GM19372 (cell line): Measurements from ENCODE around the gene BABAM1.
A peak's percentile ranks its signal among the peaks of the same experiment; 100 is the strongest.

Source experiments
- ATAC-seq: cut with Tn5 transposase; IDR thresholded peaks from one replicate; pipeline ENCODE4 v1.9.1; 2021; ENCODE audit warnings: mild to moderate bottlenecking, low read depth, moderate library complexity; ENCODE audit not compliant: unreplicated experiment

Gene BABAM1

DNA sequence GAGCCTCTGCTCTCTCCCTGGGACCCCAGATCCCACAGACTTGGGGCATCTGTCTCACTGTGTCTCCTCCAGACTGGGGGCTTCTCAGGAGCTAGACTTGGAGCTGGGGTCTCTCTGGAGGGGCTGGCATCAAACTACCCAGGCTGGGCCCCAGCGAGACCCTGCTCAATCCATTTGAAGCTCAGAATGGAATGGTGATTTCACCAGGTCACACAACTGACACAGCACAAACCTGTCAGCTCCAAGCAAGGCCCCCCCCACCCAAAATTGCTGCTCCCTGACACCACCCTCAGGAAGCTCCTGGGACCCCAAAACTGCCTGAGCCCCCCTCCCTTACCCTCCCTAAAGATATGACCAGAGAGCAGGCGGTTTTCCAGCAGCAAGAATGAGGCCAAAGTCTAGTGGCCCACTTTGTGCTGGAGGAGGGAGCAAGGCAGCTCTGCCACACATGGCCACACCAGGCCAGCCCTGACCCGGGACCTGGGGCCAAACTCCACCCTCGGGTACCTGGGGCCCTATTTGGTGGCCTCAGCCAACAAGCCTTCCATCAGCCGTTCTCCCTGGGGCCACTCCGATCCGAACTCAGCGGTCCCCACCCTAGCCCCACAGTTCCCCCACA is 23.9 kb upstream of the BABAM1 start:
- ATAC-seq = no peak

DNA sequence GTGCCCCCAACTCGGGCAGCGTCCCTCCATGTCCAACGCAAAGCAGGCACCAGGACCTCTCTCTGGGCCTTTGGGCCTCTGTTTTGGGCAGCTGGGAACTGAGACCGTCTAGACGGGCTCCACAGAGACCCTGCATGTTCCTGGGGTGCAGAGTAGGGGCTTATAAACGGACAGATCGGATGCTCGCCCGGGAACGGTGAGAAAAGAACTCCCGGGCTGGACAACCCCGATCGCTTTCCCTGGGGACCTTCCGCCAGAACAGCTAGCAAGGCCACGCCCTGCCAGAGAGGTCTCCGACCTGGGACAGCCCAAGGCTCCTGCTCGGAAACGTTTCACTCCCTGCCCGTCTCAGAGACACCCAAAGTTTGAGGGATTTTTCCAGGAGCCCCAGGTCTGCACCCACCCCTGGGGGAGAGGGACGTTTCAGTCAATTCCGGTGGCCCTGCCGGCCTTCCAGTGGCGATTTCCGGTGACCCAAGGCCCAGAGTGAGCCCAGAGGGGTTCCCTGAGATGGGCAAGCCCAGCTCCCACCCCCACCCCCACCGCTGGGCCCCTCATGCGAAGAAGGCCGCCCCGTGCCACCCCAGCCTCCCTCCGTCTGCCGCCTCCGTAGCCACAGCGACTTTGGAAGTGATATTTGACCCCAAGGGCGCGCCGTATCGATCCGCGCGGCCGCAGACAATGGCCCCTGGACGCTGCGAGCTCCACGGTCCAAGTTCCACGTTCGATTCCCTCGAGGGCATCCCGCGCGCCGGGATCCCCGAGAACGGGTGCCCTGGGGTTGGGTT is 23.2 kb upstream of the BABAM1 start:
- no peak for ATAC-seq

DNA sequence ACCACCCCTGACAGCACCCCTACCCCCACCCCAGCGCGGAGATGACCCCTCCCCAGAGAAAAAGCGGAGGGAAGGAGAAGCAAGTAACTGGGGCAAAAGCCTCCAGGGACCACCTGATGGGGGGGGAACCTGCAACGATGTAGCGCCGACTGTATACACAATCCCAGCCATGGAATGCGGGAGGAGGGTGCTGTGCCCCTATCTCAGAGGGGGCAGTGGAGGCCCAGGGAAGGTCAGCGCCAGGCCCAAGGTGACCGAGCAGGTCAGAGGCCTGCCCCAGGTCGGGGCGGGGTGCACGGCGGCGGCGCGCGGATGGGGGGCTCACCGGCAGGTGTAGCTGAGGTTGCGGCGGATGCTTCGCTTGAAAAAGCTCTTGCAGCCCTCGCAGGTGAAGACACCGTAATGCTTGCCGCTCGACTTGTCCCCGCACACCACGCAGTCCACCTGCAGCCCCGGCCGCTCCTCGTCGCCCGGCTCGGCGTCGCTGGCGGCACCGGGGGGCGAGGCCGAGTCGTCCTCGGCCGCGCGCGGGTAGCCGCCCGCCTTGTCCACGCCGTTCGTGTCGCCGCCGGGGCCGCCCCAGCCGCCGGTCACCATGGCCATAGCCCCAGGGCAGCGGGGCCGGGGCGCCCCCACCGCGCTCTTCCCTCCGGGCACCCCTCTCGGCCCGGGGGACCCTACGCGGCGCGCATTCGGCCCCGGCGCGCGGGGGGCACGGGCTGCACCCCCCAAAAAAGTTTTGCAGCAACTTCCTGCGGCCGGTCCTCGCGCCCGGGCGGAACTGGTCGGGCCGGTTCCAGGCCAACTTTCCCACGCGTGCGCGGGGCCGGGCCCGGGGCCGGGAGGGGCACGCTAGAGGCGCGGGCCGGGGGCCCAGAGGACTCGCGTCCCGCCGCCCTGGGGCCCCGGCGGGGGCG is 22.4 kb upstream of the BABAM1 start:
- ATAC-seq = no peak

DNA sequence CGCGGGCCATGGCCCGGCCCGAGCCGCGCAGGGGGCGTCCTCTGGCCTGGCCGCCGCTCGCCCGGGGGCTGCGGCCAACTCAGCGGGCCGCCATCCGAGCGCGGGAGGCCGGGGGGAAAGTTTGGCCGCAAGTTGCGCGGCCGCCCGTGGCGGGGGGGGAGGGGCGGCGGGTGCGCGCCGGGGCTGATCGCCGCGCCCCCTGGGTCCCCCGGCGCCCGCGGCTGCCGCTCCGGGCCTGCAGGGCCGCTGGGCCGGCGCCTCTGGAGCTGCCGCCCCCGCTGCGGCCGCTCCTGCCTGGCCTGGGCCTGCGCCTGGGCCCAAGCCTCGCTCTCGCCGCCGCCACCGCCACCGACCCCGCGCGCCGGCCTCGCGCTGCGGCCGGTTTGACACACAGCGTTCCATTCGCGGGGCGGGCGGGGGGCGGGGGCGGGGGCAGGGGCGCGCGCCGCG is 21.7 kb upstream of the BABAM1 start, which contains the start of gene NR2F6:
Gene NR2F6 (minus strand): TSS at position 385 of the 450 bp plus-strand sequence. CDS start 699 bp downstream, outside the sequence.
- ATAC-seq = peak; percentile 6

DNA sequence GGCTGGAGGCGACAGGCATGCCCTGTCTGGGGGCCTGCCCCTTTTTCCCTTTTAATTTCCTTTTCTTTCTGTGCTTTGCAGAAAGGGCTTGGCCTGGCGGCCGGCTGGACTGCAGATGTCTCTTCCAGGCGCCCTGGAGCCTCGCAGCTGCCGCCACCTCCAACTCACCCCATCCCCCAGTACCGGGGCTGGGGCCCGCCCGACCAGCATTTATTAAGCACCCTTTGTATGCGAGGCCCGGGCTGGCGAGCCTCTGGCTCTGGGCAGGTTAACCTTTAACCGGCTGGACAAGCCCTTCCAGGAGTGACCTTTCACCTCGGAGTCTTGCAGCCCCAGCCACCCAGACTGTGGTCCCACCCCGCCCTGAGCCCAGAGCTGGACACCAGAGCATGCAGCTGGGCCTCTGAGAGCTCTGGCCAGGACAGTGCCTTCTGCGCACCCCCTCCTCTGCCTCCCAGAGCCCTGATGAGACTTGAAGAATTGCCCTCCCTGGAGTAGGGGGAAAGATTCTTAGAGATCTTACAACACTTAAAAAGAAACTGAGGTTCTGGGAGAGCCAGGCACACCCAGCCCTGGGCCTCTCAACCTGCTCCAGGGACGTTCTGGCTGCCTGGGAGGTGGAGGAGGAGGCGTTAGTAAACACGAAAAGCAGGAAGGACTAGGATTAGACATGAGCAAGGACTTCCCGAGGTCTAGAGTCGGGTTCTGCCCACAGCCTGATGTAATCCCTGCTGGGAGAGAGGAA is 20.4 kb upstream of the BABAM1 start:
- ATAC-seq = no peak

DNA sequence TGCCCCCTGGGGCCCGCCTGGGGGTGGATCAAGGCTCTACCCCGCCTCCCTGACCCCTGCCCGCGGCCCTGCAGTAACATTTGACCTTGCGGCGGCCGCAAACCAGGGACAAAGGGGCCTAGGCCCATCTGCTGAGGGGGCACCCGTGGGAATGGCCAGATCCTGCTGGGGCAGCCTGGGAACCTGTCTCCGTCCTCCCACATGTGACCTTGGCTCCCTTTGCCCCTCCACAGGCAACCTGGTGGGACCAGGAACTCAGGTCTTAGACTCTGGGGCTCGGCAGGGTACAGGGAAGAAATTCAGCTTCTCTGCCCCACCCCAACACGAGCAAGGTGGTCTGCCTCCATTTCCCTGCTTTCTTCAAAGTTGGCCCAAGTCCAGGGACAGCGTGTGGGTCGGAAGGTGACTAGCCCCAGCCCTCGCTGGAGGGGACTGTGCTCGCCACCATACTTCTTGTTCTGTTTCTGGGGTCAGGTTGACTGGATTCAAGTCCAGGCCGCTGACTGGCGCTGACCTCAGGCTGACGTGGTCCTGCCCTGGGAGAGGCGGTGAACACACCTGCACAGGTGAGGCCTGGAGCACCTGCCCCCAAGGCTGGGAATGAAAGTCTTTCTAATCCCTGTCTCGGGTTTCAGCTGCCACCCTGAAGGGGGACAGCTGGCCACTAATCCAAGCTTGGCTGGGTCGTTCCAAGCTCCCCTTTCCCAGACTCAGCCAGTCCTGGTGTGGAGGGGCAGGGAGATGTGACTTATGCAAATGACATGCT is 19.0 kb upstream of the BABAM1 start:
- ATAC-seq = no peak

DNA sequence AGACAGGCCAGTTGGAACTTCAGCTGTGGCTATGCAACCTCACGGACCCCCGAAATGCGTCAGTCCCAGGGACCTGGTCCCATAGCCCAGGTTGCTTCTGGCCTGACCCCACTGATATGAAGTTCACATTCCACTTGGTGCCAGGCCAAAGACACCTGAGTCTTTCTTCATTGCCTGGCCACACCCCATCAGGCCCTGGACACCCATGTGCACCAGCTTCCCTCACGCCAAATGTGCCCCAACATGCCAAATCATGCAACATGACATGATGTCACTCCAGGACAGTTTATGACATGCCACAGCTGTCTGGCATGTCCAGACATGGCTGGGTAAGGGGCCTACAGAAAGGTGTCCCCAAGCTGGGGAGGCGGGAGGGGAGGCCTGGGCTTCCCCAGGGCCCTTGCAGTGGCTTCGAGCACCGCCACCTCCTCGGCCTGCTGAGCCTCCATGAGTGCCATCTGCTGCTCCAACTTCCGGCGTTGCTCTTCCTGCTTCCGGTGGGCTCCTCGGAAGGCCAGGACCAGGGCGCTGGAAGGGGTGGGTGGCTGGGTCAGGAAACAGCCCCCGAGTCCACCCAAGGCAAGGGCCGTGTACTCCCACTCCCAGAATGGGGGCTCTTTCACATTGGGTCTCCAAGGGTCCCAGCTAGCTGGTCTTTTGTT is 17.2 kb upstream of the BABAM1 start:
- ATAC-seq = no peak

DNA sequence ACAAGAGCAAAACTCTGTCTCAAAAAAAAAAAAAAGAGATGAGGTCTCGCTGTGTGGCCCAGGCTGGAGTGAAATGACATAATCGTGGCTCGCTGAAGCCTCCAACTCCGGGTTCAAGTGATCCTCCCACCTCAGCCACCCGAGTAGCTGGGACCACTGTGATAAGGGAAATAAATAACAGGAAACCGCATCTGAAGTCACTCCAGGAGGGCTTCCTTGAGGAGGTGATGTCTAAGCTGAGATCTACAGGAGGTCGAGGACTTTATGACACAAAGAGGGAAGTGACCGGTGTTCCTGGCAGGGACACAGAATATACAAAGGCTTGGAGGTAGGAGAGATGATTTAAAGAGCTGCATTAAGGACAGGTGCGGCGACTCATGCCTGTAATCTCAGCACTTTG is 12.6 kb upstream of the BABAM1 start:
- ATAC-seq = no peak

DNA sequence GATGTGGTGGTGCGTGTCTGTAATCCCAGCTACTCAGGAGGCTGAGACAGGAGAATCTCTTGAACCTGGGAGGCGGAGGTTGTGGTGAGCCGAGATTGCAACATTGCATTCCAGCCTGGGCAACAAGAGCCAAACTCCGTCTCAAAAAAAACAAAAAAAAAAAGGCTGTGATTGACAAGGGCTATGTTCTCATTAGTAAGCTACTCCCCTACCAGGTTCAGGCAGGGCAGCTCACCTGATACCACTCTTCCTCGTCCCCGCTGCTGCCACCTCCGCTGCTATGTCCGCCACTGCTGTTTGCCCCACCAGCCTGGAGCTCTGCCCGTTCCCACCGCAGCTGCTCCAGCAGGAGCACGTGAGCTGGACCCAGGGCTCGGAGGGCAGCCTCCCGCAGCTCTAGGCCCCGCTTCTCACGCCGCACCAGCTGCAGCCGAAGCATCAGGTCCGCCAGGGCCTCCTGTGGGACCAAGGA is 12.1 kb upstream of the BABAM1 start:
- no peak for ATAC-seq

DNA sequence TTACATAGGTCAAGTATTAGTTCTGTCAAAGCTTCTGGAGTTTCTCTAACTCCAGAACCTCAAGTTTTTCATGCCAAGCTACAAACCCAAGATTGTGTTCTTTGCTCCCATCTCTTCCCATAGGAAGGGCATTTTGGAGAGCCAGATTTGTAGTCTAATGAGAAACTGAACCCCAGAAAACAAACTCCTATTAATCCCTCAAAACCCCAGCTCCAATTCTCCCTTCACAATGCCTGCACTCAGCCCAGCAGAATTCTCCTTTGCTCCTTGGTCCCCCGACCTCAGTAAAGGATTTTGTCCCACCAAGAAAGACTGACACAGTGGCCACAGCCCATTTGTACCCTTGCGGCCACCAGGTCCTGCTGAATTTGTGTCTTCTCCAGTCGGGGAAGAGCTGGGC is 11.1 kb upstream of the BABAM1 start:
- ATAC-seq = no peak

DNA sequence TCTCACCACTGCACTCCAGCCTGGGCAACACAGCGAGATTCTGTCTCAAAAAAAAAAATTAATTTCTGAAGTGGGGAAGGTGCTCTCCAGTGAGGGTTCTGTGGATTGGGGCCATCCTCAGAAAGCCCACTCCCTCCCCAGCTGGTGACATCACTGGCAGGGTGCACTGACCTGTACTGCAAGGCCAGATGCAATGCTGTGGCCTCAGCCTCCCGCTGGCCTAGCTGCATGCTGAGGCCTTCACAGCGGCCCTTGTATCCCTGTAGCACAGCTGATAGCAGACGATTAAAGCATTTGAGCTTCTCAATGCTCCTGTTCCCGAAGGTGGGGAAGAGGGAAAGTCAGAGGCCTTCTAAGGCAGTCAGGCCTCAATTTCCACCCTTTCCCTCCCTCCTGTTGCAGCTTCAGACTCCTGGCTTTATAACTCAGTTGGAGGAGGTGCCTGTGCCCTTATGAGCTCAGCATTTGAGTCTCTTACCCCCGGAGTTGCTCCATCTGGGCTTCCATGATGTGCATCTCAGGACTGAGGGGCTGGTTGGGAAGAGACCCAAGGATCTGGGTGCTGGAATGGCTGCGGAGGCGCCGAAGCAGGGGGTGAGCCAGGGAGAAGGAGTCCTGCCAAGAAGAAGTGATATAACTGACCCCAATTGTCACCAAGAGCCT is 8.0 kb upstream of the BABAM1 start:
- no peak for ATAC-seq

DNA sequence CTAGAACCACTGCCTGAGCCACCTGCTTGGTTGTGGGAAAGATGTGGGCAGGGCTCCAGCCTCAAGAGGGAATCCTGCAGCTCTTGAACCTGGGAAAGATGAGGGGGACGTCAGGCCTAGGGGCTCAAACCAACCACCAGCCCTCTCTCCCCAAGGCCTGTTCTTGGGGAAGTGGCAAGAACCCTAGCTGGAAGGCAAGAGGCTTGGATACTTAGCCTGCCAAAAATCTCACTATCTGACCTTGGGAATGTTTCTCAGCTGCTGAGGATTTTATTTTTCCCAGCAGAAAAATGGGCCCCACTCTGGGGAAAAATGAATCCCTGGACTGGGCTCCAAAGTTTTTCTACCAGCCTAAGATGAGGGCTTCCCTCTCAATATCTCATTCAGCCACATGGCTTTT is 7.3 kb upstream of the BABAM1 start:
- no peak for ATAC-seq

DNA sequence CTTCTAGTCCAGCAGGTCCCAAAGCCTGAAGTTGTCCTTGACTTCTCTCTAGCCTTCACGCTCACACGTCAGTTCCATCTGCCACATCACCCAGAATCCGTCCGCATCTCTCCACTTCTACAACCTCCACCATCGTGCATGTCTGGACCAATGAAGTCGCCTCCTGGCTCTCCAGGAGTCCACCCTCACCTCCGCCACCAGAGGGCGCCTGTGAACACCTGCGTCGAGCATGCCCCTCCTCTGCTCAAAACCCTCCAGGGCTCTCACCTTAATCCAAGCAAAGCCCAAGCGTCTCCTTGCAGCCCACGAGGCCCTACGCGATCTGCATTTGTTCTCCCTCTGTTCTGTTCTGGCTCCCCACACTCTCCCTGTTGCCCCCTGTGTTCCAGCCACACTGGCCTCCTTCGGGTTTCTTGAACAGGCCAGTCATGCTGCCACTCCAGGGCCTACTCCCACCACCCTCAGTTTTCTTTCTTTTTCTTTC is 6.4 kb upstream of the BABAM1 start:
- no peak for ATAC-seq

DNA sequence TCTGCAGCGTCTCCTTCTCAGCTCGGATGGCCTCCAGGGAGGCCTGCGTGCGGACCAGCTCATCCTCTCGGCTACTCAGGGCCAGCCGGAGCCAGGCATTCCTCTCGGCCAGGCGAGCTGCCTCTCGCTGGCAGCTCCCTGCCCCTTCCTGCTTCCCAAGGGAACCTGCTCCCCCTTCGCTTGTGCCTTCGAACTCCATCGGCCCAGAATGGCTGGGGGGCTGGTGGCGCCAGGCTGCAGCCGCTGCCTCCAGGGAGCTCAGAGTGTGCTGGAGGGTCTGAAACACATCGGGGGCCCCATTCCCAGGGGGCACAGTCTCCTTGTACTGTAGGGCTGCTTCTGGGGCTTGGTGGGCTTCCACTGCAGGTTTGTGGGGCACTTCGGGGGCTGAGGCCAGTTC is 4.7 kb upstream of the BABAM1 start:
- no peak for ATAC-seq

DNA sequence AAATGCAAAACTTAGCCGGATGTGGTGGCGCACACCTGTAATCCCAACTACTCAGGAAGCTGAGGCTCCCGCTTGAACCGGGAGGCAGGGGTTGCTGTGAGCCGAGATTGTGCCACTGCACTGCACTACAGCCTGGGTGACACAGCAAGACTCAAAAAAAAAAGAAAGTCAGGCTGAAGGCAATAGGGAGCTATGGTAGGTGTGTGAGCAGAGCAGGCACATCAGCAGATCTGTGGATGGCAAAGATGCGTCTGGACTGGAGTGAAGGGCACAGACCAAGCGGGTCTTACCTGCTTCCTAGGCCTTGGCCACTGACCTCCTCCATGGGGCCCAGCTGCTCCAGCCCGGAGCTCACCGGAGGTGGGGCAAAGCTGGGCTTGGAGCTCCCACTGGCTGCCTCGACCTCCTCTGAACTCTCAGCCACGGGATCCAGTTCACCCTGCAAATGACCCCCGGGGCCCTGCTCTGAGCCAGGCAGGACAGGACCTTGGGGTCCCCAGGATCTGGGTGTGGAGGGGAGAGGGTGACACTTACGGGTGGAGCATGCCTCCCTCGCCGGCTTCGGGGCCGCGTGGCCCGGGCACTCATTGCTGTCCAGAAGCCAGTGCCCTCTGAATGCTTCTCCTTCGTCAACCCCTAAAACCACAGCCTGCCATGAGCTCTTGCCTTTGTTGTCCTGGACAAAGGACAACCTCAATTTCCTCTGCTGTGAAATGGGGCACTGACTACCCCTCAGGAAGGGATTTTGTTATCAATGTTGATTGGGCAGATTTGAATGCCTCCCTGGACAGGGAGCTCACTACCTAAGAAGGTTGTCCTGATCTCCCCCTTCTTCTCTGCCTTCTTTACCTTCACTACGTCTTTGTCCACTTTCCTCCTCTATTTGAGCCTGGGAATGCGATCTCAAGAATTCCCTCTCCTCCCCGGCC is 3.3 kb upstream of the BABAM1 start:
- no peak for ATAC-seq

DNA sequence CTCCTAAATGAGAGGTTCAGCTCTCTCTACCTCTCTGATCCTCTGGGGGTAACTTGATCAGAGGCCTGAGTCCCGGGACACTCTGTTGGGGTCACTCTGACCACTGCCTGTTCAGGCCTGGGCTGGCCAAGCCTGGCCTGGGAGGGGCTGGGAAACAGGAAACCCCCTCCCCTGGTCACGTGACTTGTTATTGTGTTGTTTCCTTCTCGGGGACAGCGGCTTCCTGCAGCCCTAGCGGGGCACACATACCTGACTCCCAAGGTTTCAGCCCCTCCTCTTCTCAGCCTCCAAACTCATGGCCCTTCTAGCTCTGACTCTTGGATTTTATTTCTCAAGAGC is 2.6 kb upstream of the BABAM1 start, which contains the start of gene USHBP1:
Gene USHBP1 (minus strand): TSS at position 105 of the 339 bp plus-strand sequence. CDS start 446 bp downstream, outside the sequence.
- no peak for ATAC-seq

DNA sequence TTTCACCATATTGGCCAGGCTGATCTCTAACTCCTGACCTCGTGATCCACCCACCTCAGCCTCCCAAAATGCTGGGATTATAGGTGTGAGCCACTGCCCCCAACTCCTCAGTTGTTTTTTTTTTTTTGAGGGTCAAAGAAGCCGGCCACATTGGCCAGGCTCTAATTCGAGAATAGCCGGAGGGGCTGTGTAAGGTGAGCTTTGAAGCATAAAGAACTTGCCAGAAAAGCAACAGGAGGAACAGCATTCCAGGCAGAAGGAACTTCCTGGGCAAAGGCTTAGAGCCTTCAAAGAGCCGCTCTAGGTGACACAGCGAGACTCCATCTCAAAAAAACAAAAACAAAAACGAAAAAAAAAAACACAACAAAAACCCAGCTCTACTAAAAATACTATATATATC is 1.2 kb upstream of the BABAM1 start:
- ATAC-seq = no peak
